LNCAP (cell line): ENCODE data around the gene SNX6.

Source experiments
- CTCF ChIP-seq: fragments of 450-650 bp; IDR thresholded peaks from 2 replicates; pipeline ENCODE4 v1.5.1; 2017; ENCODE audit warnings: mild to moderate bottlenecking

Gene SNX6

GRCh38 chr14:34610101-34610500 is 19.8 kb downstream of the SNX6 start:
- TF ChIP-seq CTCF = no peak

GRCh38 chr14:34605461-34605860 is 24.5 kb downstream of the SNX6 start:
- no peak for TF ChIP-seq CTCF

GRCh38 chr14:34604995-34605394 is 25.0 kb downstream of the SNX6 start:
- no peak for TF ChIP-seq CTCF

GRCh38 chr14:34596891-34597290 is 33.1 kb downstream of the SNX6 start:
- TF ChIP-seq CTCF = no peak

- no peak for TF ChIP-seq CTCF
Measured at GRCh38 chr14:34593740-34594375, 36.1 kb downstream of the SNX6 start.

- no peak for TF ChIP-seq CTCF
Measured at GRCh38 chr14:34592623-34593022, 37.3 kb downstream of the SNX6 start.

GRCh38 chr14:34583525-34583924 is 46.4 kb downstream of the SNX6 start:
- no peak for TF ChIP-seq CTCF

- TF ChIP-seq CTCF = no peak
Measured at GRCh38 chr14:34582117-34582680, 47.7 kb downstream of the SNX6 start.
